ENCODE measurements around the gene TM9SF2.

GRCh38 chr13:99467764-99468163, 33.5 kb upstream of the TM9SF2 start:
- TF ChIP-seq CTCF (IDR thresholded peaks at IDR 0.05; ENCODE audit: low read length) (no peak), EZH2 (IDR thresholded peaks at IDR 0.05; ENCODE audit: borderline replicate concordance, low read length) (no peak)

Measured in OCI-LY1 (cell line).